PFSK-1 (cell line): ENCODE measurements around the gene PLAC9.

ENCODE experiments used
- REST ChIP-seq, 2 experiments: IDR thresholded peaks; 2 replicates each; pipeline versions ENCODE4 v1.6.1 to v1.8.0; 2011 to 2012; ENCODE audit warnings: low read depth in 2 of 2, low read length in 2 of 2, control low read depth in 1 of 2, inconsistent platforms in 1 of 2, mild to moderate bottlenecking in 1 of 2, moderate library complexity in 1 of 2; ENCODE audit not compliant: insufficient read depth in 1 of 2
- SIN3A ChIP-seq: IDR thresholded peaks from 2 replicates; pipeline ENCODE4 v1.6.1; 2012; ENCODE audit warnings: mild to moderate bottlenecking, low read length, moderate library complexity, borderline replicate concordance; ENCODE audit not compliant: insufficient read depth

GRCh38 chr10:80174641-80175395 is 42.3 kb downstream of the PLAC9 start:
- no peak for TF ChIP-seq REST (IDR thresholded peaks at IDR 0.05; ENCODE audit: insufficient read depth in 1 of 2, low read depth in 2 of 2, low read length in 2 of 2)
- no peak for TF ChIP-seq SIN3A
